OCI-LY1 (cell line): ENCODE results near the gene ARL5C.

Experiments
- EZH2 ChIP-seq: fragments of 200-600 bp; sonication (generic), shearing (Covaris generic); IDR thresholded peaks from 2 replicates; pipeline ENCODE4 v1.8.0; 2017; ENCODE audit warnings: borderline replicate concordance, mixed run types, mild to moderate bottlenecking, antibody characterized with exemption, low read length, moderate library complexity, mixed read lengths
- TF ChIP-seq, protein P1 (sequence below): fragments of 200-600 bp; sonication (generic), shearing (Covaris generic); IDR thresholded peaks from 2 replicates; pipeline ENCODE4 v1.5.1; 2017; ENCODE audit warnings: mild to moderate bottlenecking, antibody characterized with exemption, low read length, moderate library complexity, mixed read lengths

- TF ChIP-seq, protein P1, sequence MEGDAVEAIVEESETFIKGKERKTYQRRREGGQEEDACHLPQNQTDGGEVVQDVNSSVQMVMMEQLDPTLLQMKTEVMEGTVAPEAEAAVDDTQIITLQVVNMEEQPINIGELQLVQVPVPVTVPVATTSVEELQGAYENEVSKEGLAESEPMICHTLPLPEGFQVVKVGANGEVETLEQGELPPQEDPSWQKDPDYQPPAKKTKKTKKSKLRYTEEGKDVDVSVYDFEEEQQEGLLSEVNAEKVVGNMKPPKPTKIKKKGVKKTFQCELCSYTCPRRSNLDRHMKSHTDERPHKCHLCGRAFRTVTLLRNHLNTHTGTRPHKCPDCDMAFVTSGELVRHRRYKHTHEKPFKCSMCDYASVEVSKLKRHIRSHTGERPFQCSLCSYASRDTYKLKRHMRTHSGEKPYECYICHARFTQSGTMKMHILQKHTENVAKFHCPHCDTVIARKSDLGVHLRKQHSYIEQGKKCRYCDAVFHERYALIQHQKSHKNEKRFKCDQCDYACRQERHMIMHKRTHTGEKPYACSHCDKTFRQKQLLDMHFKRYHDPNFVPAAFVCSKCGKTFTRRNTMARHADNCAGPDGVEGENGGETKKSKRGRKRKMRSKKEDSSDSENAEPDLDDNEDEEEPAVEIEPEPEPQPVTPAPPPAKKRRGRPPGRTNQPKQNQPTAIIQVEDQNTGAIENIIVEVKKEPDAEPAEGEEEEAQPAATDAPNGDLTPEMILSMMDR, result no peak
- no peak for TF ChIP-seq EZH2
These were observed 39.5 kb downstream of the ARL5C start for GRCh38 chr17:39126436-39126835.
